Thyroid gland (tissue), 4 donors: ENCODE results near the gene RAB28. TPM values are rescaled to one million over a fixed set of nuclear protein-coding genes. Genes with fewer than 3 reads are reported as not detected.
"Not testable (repeated sequence)": the region's sequence is repeated elsewhere in the genome, so short reads cannot be mapped to it uniquely, and the experiment has no call there.

Experiments used
- DNase-seq, 2 donors: peaks; one replicate each; pipeline ENCODE4 v3.0.0-alpha.2; 2019
- H3K27ac ChIP-seq, 3 donors: fragments of 200-600 bp; sonication (generic); 1 replicate in 2 of 3; 2 replicates in 1 of 3; pipeline ENCODE4 v1.5.1; 2016 to 2019; ENCODE audit warnings: mild to moderate bottlenecking in 1 of 3, moderate library complexity in 1 of 3
- H3K27me3 ChIP-seq: fragments of 200-600 bp; sonication (generic); one replicate; pipeline ENCODE4 v1.5.1; 2019
- H3K36me3 ChIP-seq, 2 donors: fragments of 200-600 bp; sonication (generic); one replicate each; pipeline ENCODE4 v1.5.1; 2016 to 2019
- H3K4me1 ChIP-seq, 2 donors: fragments of 200-600 bp; sonication (generic); one replicate each; pipeline ENCODE4 v1.5.1; 2017 to 2019
- H3K4me3 ChIP-seq, 3 donors: fragments of 200-600 bp; sonication (generic); replicated peaks in 1 of 3; 1 replicate in 2 of 3; 2 replicates in 1 of 3; pipeline ENCODE4 v1.5.1; 2016; ENCODE audit warnings: mild to moderate bottlenecking in 1 of 3
- H3K9me3 ChIP-seq: fragments of 200-600 bp; sonication (generic); one replicate; pipeline ENCODE4 v1.5.1; 2017
- POLR2A ChIP-seq, 2 donors: fragments of 450-650 bp; IDR thresholded peaks; one replicate each; pipeline ENCODE4 v1.6.1; 2017; ENCODE audit warnings: antibody characterized with exemption in 2 of 2, mild to moderate bottlenecking in 2 of 2, moderate library complexity in 1 of 2
- WGBS, 2 donors: methylation state at CpG; one replicate each; pipeline ENCODE4 v1.1.5; 2017; 5-methylcytosine and 5-hydroxymethylcytosine counted together
- intact Hi-C: fragments of 100-400 bp; cut with DNase I; formaldehyde crosslinking; loops from one replicate; pipeline ENCODE4 v1.15.1; 2023
- total RNA-seq, 4 donors: library from RNA; depleted of rRNA; stranded (reverse); fragments of >200 nt; gene quantifications; one replicate each; pipeline ENCODE4 v1.2.3, GENCODE V29; 2016
- TF ChIP-seq, protein P1 (sequence below), 6 experiments: fragments of 200-600 bp in 3 of 6; fragments of 450-650 bp in 3 of 6; sonication (generic) in 3 of 6; IDR thresholded peaks; one replicate each; pipeline ENCODE4 v1.5.1; 2016 to 2019; ENCODE audit warnings: antibody characterized with exemption in 6 of 6, mild to moderate bottlenecking in 2 of 6, inconsistent platforms in 1 of 6, moderate library complexity in 1 of 6

The RAB28 gene
- total RNA-seq, 4 donors from 2014 or later, result 25.1 to 30.0 (median 25.4) TPM

DNA sequence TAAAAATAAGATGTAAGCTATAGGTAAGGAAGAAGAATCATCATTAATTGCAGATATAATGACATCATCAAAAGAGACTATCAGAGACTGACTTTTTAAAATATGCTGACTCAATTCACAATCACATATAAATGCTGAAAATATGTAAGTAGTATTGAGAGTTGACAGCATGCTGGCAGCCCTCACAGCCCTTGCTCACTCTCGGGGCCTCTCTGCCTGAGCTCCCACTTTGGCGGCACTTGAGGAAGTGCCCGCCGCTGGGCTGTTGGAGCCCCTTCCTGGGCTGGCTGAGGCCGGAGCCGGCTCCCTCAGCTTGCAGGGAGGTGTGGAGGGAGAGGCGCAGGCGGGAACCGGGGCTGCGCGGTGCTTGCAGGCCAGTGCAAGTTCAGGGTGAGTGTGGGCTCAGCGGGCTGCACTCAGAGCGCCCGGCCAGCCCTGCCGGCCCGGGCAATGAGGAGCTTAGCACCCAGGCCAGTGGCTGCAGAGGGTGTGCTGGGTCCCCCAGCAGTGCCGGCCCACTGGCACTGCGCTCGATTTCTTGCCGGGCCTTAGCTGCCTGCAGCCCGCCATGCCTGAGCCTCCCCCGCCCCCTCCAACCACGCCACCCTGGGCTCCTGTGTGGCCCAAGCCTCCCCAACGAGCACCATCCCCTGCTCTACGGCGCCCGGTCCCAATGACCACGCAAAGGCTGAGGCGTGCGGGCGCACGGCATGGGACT is 68.9 kb downstream of the RAB28 start:
- Histone ChIP-seq H3K9me3 (no peaks in the 10 kb centered on the region), H3K4me3 (no peak overlapping the region), H3K27ac (no peak overlapping the region), H3K27me3 (no peaks in the 10 kb centered on the region), H3K36me3 (no peaks in the 10 kb centered on the region), H3K4me1 (no peaks in the 10 kb centered on the region)
- TF ChIP-seq POLR2A (IDR thresholded peaks at IDR 0.05), result no peak
- TF ChIP-seq, protein P1, sequence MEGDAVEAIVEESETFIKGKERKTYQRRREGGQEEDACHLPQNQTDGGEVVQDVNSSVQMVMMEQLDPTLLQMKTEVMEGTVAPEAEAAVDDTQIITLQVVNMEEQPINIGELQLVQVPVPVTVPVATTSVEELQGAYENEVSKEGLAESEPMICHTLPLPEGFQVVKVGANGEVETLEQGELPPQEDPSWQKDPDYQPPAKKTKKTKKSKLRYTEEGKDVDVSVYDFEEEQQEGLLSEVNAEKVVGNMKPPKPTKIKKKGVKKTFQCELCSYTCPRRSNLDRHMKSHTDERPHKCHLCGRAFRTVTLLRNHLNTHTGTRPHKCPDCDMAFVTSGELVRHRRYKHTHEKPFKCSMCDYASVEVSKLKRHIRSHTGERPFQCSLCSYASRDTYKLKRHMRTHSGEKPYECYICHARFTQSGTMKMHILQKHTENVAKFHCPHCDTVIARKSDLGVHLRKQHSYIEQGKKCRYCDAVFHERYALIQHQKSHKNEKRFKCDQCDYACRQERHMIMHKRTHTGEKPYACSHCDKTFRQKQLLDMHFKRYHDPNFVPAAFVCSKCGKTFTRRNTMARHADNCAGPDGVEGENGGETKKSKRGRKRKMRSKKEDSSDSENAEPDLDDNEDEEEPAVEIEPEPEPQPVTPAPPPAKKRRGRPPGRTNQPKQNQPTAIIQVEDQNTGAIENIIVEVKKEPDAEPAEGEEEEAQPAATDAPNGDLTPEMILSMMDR (IDR thresholded peaks at IDR 0.05), result no peak
- DNase-seq, result no peak
- WGBS, 2 donors, result 79 to 97% methylated on average over 7 to 31 of the region's 32 CpGs
- intact Hi-C loops, result no loop called here

DNA sequence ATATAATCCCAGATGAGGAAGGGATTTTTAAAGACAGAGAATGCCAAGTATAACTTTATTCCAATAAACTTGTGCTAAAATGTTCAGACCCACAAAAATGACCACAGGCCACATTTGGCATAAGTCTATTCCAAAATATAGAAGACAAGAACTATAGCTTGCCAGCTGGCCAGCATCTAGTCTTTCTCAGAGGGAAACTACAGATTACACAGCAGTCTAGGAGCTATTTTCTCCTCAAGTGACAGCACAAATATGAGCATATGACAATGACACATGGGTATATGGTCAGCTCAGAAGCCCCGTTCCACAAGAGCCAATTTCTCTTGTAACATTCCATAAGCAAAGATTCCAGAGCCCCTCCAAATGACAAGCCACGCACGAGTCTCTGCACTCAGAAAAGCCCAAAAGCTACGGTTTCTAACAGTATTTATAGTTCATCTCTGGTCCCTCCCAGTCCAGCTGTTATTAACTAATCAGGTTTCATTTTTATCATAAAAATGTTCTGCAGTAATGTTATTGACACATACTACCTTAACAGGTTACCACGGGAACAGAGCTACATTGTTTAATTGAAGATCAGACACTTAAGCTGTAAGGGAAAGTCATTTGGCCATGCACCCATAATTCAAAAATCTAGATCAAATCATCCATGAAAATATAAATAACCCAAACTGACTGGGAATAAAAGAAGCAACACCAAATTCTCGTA is 70.3 kb downstream of the RAB28 start:
- Histone ChIP-seq H3K4me1 (no peaks in the 10 kb centered on the region), H3K9me3 (no peaks in the 10 kb centered on the region)

DNA sequence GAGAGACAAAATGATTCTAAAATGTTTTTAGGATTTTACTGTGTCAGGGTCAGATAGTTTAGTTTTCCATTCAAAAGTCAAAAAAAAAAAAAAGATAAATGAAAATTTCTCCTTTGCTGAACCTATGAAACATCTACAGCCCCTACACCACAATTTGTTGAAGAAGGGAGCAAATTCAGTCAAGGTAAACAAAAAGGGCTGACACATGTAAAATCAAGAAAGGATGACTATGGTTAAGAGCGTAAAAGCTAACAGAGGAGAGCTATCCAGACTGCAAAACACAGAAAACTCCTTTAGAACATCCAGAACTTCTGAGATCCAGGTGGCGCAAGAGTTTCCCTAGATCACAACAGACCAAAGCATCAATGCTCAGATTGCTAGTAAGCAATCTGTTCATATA is 72.2 kb downstream of the RAB28 start:
- Histone ChIP-seq H3K36me3 (no peaks in the 10 kb centered on the region), H3K27me3 (no peaks in the 10 kb centered on the region), H3K4me1 (no peaks in the 10 kb centered on the region), H3K27ac (no peak overlapping the region), H3K9me3 (no peaks in the 10 kb centered on the region), H3K4me3 (no peak overlapping the region)
- WGBS, 2 donors, result 50 to 52% methylated on average over 2 of the region's 2 CpGs
- no peak for DNase-seq
- intact Hi-C loops, result no loop called here
- no peak for TF ChIP-seq POLR2A (IDR thresholded peaks at IDR 0.05)
- TF ChIP-seq, protein P1 (IDR thresholded peaks at IDR 0.05), result no peak

More for the DNA sequence above, 70.3 kb downstream of the RAB28 start:
- intact Hi-C loops, result no loop called here
- no peaks in the 10 kb centered on the region for H3K27me3 ChIP-seq
- TF ChIP-seq POLR2A (IDR thresholded peaks at IDR 0.05), result no peak
- TF ChIP-seq, protein P1 (IDR thresholded peaks at IDR 0.05), result no peak
- no peak overlapping the region for H3K4me3 ChIP-seq
- WGBS, 2 donors, result 87 to 88% methylated on average over 6 of the region's 6 CpGs
- no peak overlapping the region for H3K27ac ChIP-seq
- no peak for DNase-seq
- H3K36me3 ChIP-seq, result no peaks in the 10 kb centered on the region

DNA sequence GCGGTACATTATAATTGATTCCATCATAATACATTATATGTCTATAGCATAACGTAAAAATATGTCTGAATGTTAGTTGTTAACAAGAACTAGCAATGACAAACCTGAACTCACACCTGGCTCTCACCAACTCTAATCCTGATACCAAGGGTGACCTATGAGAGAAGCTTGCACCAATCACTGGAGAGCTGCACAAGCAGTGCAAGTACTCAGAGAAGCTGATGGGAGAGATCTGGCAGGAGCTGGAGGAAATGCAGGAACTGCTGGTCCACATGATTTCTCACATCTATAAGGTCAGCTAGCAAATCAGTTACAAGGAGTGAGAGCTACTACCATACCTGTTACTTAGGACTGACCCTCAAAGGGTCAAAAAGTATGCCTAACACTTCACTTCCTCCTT is 74.8 kb downstream of the RAB28 start:
- intact Hi-C loops, result no loop called here
- no peak overlapping the region for H3K27ac ChIP-seq
- TF ChIP-seq, protein P1 (IDR thresholded peaks at IDR 0.05), result no peak
- TF ChIP-seq POLR2A (IDR thresholded peaks at IDR 0.05), result no peak
- no peak for DNase-seq
- H3K27me3 ChIP-seq, result no peaks in the 10 kb centered on the region
- H3K4me1 ChIP-seq, result no peaks in the 10 kb centered on the region
- no peaks in the 10 kb centered on the region for H3K9me3 ChIP-seq
- 96 to 98% methylated on average over 2 of the region's 2 CpGs for WGBS, 2 donors
- no peak overlapping the region for H3K4me3 ChIP-seq
- H3K36me3 ChIP-seq, result no peaks in the 10 kb centered on the region

DNA sequence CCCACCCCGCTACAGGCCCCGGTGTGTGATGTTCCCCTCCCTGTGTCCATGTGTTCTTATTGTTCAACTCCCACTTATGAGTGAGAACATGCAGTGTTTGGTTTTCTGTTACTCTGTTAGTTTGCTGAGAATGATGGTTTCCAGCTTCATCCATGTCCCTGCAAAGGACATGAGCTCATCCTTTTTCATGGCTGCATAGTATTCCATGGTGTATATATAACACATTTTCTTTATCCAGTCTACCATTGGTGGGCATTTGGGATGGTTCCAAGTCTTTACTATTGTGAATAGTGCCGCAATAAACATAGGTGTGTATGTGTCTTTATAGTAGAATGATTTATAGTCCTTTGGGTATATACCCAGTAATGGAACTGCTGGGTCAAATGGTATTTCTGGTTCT is 78.0 kb downstream of the RAB28 start:
- intact Hi-C loops, DNase-seq: not testable (repeated sequence)
- WGBS, 2 donors, result 99% methylated on average over 3 of the region's 3 CpGs

More for the DNA sequence above, 78.0 kb downstream of the RAB28 start:
- not testable (repeated sequence) for H3K9me3 ChIP-seq, H3K4me3 ChIP-seq, H3K27me3 ChIP-seq, H3K27ac ChIP-seq, H3K36me3 ChIP-seq, H3K4me1 ChIP-seq
